Suprapubic skin (tissue), 4 donors: ENCODE data around the gene TRABD2A. TPM values are rescaled to one million over a fixed set of nuclear protein-coding genes. Genes with fewer than 3 reads are reported as not detected.

Experiments
- DNase-seq, 2 donors: peaks; one replicate each; pipeline ENCODE4 v3.0.0-alpha.2; 2019; ENCODE audit warnings: low spot score in 2 of 2
- H3K27ac ChIP-seq: fragments of 200-600 bp; sonication (generic); one replicate; pipeline ENCODE4 v1.5.1; 2019
- H3K27me3 ChIP-seq: fragments of 200-600 bp; sonication (generic); one replicate; pipeline ENCODE4 v1.5.1; 2019
- H3K36me3 ChIP-seq: fragments of 200-600 bp; sonication (generic); one replicate; pipeline ENCODE4 v1.5.1; 2019
- H3K4me1 ChIP-seq: fragments of 200-600 bp; sonication (generic); one replicate; pipeline ENCODE4 v1.5.1; 2019
- H3K4me3 ChIP-seq: fragments of 200-600 bp; sonication (generic); one replicate; pipeline ENCODE4 v1.5.1; 2019; ENCODE audit warnings: mild to moderate bottlenecking
- H3K9me3 ChIP-seq: fragments of 200-600 bp; sonication (generic); one replicate; pipeline ENCODE4 v1.5.1; 2019
- CTCF ChIP-seq, 2 donors: fragments of 200-600 bp in 1 of 2; fragments of 450-650 bp in 1 of 2; sonication (generic) in 1 of 2; IDR thresholded peaks; one replicate each; pipeline ENCODE4 v1.5.1; 2016 to 2019; ENCODE audit warnings: antibody characterized with exemption in 2 of 2, mild to moderate bottlenecking in 1 of 2, moderate library complexity in 1 of 2
- EP300 ChIP-seq: sonication (generic); formaldehyde crosslinking; IDR thresholded peaks from one replicate; pipeline ENCODE4 v1.6.1; 2017; ENCODE audit warnings: antibody characterized with exemption
- POLR2A ChIP-seq, 2 donors: fragments of 450-650 bp; IDR thresholded peaks; one replicate each; pipeline ENCODE4 v1.6.1; 2017; ENCODE audit warnings: antibody characterized with exemption in 2 of 2, mild to moderate bottlenecking in 2 of 2, moderate library complexity in 2 of 2
- POLR2AphosphoS5 ChIP-seq, 3 donors: sonication (generic); formaldehyde crosslinking; IDR thresholded peaks; one replicate each; pipeline ENCODE4 v1.6.1; 2017; ENCODE audit warnings: antibody characterized with exemption in 3 of 3
- WGBS: methylation state at CpG from one replicate; pipeline ENCODE4 v1.1.5; 2018; 5-methylcytosine and 5-hydroxymethylcytosine counted together
- total RNA-seq, 4 donors: library from RNA; depleted of rRNA; stranded (reverse); fragments of >200 nt; gene quantifications; one replicate each; pipeline ENCODE4 v1.1.0, GENCODE V29; 2016

TRABD2A gene
- total RNA-seq, 4 donors from 2014 or later, result 0.68 to 2.4 (median 1.7) TPM; not detected in 1

GRCh38 chr2:84849271-84849952, 31.5 kb downstream of the TRABD2A start:
- no peak for DNase-seq
- no peaks in the 10 kb centered on the region for H3K4me1 ChIP-seq
- H3K36me3 ChIP-seq, result no peaks in the 10 kb centered on the region
- H3K9me3 ChIP-seq, result no peaks in the 10 kb centered on the region
- H3K4me3 ChIP-seq, result no peak overlapping the region
- H3K27ac ChIP-seq, result no peak overlapping the region
- no peaks in the 10 kb centered on the region for H3K27me3 ChIP-seq
- no peak for TF ChIP-seq CTCF (IDR thresholded peaks at IDR 0.05)
- no peak for TF ChIP-seq POLR2A (IDR thresholded peaks at IDR 0.05)
- no peak for TF ChIP-seq EP300
- TF ChIP-seq POLR2AphosphoS5 (IDR thresholded peaks at IDR 0.05), result no peak
- 77% methylated on average over 8 of the region's 8 CpGs for WGBS

- no peaks in the 10 kb centered on the region for H3K4me1 ChIP-seq
- H3K27ac ChIP-seq, result no peak overlapping the region
- no peaks in the 10 kb centered on the region for H3K27me3 ChIP-seq
- no peak for DNase-seq
- H3K4me3 ChIP-seq, result no peak overlapping the region
- 78% methylated on average over 5 of the region's 5 CpGs for WGBS
- no peaks in the 10 kb centered on the region for H3K9me3 ChIP-seq
- TF ChIP-seq POLR2AphosphoS5 (IDR thresholded peaks at IDR 0.05) (no peak), EP300 (no peak), CTCF (IDR thresholded peaks at IDR 0.05) (no peak), POLR2A (IDR thresholded peaks at IDR 0.05) (no peak)
- H3K36me3 ChIP-seq, result no peaks in the 10 kb centered on the region
Measured at GRCh38 chr2:84847326-84848050, 33.4 kb downstream of the TRABD2A start.

GRCh38 chr2:84846741-84847142, 34.1 kb downstream of the TRABD2A start:
- 79% methylated on average over 2 of the region's 2 CpGs for WGBS
- Histone ChIP-seq H3K9me3 (no peaks in the 10 kb centered on the region), H3K27ac (peak overlapping the region; percentile 13), H3K4me3 (no peak overlapping the region), H3K4me1 (no peaks in the 10 kb centered on the region), H3K36me3 (no peaks in the 10 kb centered on the region), H3K27me3 (no peaks in the 10 kb centered on the region)
- no peak for DNase-seq
- TF ChIP-seq CTCF (IDR thresholded peaks at IDR 0.05) (no peak), EP300 (no peak), POLR2A (IDR thresholded peaks at IDR 0.05) (no peak), POLR2AphosphoS5 (IDR thresholded peaks at IDR 0.05) (no peak)

- TF ChIP-seq CTCF (IDR thresholded peaks at IDR 0.05) (no peak), POLR2A (IDR thresholded peaks at IDR 0.05) (no peak), EP300 (no peak), POLR2AphosphoS5 (IDR thresholded peaks at IDR 0.05) (no peak)
- 68% methylated on average over 5 of the region's 5 CpGs for WGBS
- DNase-seq, result no peak
- Histone ChIP-seq H3K36me3 (no peaks in the 10 kb centered on the region), H3K27ac (peak overlapping the region; percentile 13), H3K4me3 (no peak overlapping the region), H3K27me3 (no peaks in the 10 kb centered on the region), H3K9me3 (no peaks in the 10 kb centered on the region), H3K4me1 (no peaks in the 10 kb centered on the region)
Measured at GRCh38 chr2:84846041-84846663, 34.7 kb downstream of the TRABD2A start.

GRCh38 chr2:84844141-84844540, 36.7 kb downstream of the TRABD2A start:
- no peak for TF ChIP-seq POLR2AphosphoS5 (IDR thresholded peaks at IDR 0.05)
- TF ChIP-seq POLR2A (IDR thresholded peaks at IDR 0.05), result no peak
- no peak for TF ChIP-seq EP300
- TF ChIP-seq CTCF (IDR thresholded peaks at IDR 0.05), result no peak
- Histone ChIP-seq H3K27ac (no peak overlapping the region), H3K27me3 (no peaks in the 10 kb centered on the region), H3K36me3 (no peaks in the 10 kb centered on the region), H3K9me3 (no peaks in the 10 kb centered on the region), H3K4me3 (no peak overlapping the region), H3K4me1 (no peaks in the 10 kb centered on the region)
- WGBS, result 87% methylated on average over 8 of the region's 8 CpGs
- no peak for DNase-seq
